ENCODE measurements around the gene DPCD.

Gene DPCD

GRCh38 chr10:101570428-101571270 lies 17.5 kb upstream of the DPCD start:
- peaks cover 9 to 17% of the 10 kb centered on the region in 2 donors for H3K4me1 Mint-ChIP-seq (ENCODE audit: low read depth in 2 of 2)
- H3K36me3 Mint-ChIP-seq (ENCODE audit: insufficient read depth): no peaks in the 10 kb centered on the region
- no peaks in the 10 kb centered on the region for H3K9me3 Mint-ChIP-seq
- H3K4me3 Mint-ChIP-seq: peak overlapping the region; percentile 74 to 77
- H3K27me3 Mint-ChIP-seq: peaks cover 40 to 45% of the 10 kb centered on the region in 2 donors
- ATAC-seq (replicated peaks) (no peak), DNase-seq (no peak)
- H3K27ac Mint-ChIP-seq: peak overlapping the region; percentile 41

- Mint-ChIP-seq H3K4me1 (ENCODE audit: low read depth in 2 of 2) (peaks cover 9 to 14% of the 10 kb centered on the region in 2 donors), H3K27ac (no peak overlapping the region), H3K36me3 (ENCODE audit: insufficient read depth) (no peaks in the 10 kb centered on the region), H3K27me3 (peaks cover 34 to 38% of the 10 kb centered on the region in 2 donors), H3K9me3 (no peaks in the 10 kb centered on the region), H3K4me3 (peak overlapping the region in 1 of 2 donors; percentile 19)
- ATAC-seq (replicated peaks) (no peak), DNase-seq (no peak)
Measured at GRCh38 chr10:101571271-101571925, 16.7 kb upstream of the DPCD start.

GRCh38 chr10:101572126-101572525 lies 16.0 kb upstream of the DPCD start:
- Mint-ChIP-seq H3K4me1 (ENCODE audit: low read depth in 2 of 2) (peaks cover 5 to 12% of the 10 kb centered on the region in 2 donors), H3K27me3 (peaks cover 27 to 30% of the 10 kb centered on the region in 2 donors), H3K9me3 (no peaks in the 10 kb centered on the region), H3K27ac (no peak overlapping the region), H3K36me3 (ENCODE audit: insufficient read depth) (no peaks in the 10 kb centered on the region), H3K4me3 (no peak overlapping the region)
- no peak for ATAC-seq (replicated peaks)
- DNase-seq: no peak

- H3K36me3 Mint-ChIP-seq (ENCODE audit: insufficient read depth): no peaks in the 10 kb centered on the region
- no peak for ATAC-seq (replicated peaks)
- DNase-seq: no peak
- peaks cover 5 to 12% of the 10 kb centered on the region in 2 donors for H3K4me1 Mint-ChIP-seq (ENCODE audit: low read depth in 2 of 2)
- no peak overlapping the region for H3K4me3 Mint-ChIP-seq
- H3K27me3 Mint-ChIP-seq: peaks cover 21 to 24% of the 10 kb centered on the region in 2 donors
- no peak overlapping the region for H3K27ac Mint-ChIP-seq
- H3K9me3 Mint-ChIP-seq: no peaks in the 10 kb centered on the region
Measured at GRCh38 chr10:101572785-101573184, 15.3 kb upstream of the DPCD start.

- H3K27ac Mint-ChIP-seq: peak overlapping the region in 1 of 2 donors; percentile 13
- no peak overlapping the region for H3K4me3 Mint-ChIP-seq
- no peak for ATAC-seq (replicated peaks)
- H3K9me3 Mint-ChIP-seq: no peaks in the 10 kb centered on the region
- H3K4me1 Mint-ChIP-seq (ENCODE audit: low read depth in 2 of 2): peaks cover 5 to 12% of the 10 kb centered on the region in 2 donors
- H3K27me3 Mint-ChIP-seq: peaks cover 9 to 10% of the 10 kb centered on the region in 2 donors
- no peaks in the 10 kb centered on the region for H3K36me3 Mint-ChIP-seq (ENCODE audit: insufficient read depth)
- DNase-seq: no peak
Measured at GRCh38 chr10:101573885-101574753, 14.0 kb upstream of the DPCD start.

- Mint-ChIP-seq H3K27me3 (peaks cover 0 to under 1% of the 10 kb centered on the region in 2 donors), H3K9me3 (no peaks in the 10 kb centered on the region), H3K4me1 (ENCODE audit: low read depth in 2 of 2) (peaks cover 3 to 5% of the 10 kb centered on the region in 2 donors), H3K36me3 (ENCODE audit: insufficient read depth) (no peaks in the 10 kb centered on the region), H3K27ac (no peak overlapping the region), H3K4me3 (no peak overlapping the region)
- DNase-seq (no peak), ATAC-seq (replicated peaks) (no peak)
Measured at GRCh38 chr10:101575091-101575490, 13.0 kb upstream of the DPCD start.

GRCh38 chr10:101575580-101576210 lies 12.4 kb upstream of the DPCD start:
- DNase-seq (no peak), ATAC-seq (replicated peaks) (no peak)
- H3K9me3 Mint-ChIP-seq: no peaks in the 10 kb centered on the region
- H3K36me3 Mint-ChIP-seq (ENCODE audit: insufficient read depth): peaks cover 5% of the 10 kb centered on the region
- H3K27me3 Mint-ChIP-seq: no peaks in the 10 kb centered on the region
- peaks cover under 1% of the 10 kb centered on the region in 2 donors for H3K4me1 Mint-ChIP-seq (ENCODE audit: low read depth in 2 of 2)
- H3K4me3 Mint-ChIP-seq: no peak overlapping the region
- no peak overlapping the region for H3K27ac Mint-ChIP-seq

- H3K4me1 Mint-ChIP-seq (ENCODE audit: low read depth in 2 of 2): no peaks in the 10 kb centered on the region
Measured at GRCh38 chr10:101576211-101576863, 11.8 kb upstream of the DPCD start.

GRCh38 chr10:101577121-101577871 lies 10.8 kb upstream of the DPCD start:
- no peaks in the 10 kb centered on the region for H3K27me3 Mint-ChIP-seq
- DNase-seq (no peak), ATAC-seq (replicated peaks) (no peak)
- H3K4me3 Mint-ChIP-seq: no peak overlapping the region
- peak overlapping the region in 1 of 2 donors; percentile 47 for H3K27ac Mint-ChIP-seq
- H3K9me3 Mint-ChIP-seq: no peaks in the 10 kb centered on the region
- no peaks in the 10 kb centered on the region for H3K4me1 Mint-ChIP-seq (ENCODE audit: low read depth in 2 of 2)
- peaks cover 6% of the 10 kb centered on the region for H3K36me3 Mint-ChIP-seq (ENCODE audit: insufficient read depth)

More at GRCh38 chr10:101576211-101576863, 11.8 kb upstream of the DPCD start:
- no peak for DNase-seq
- no peaks in the 10 kb centered on the region for H3K27me3 Mint-ChIP-seq
- H3K9me3 Mint-ChIP-seq: no peaks in the 10 kb centered on the region
- H3K27ac Mint-ChIP-seq: no peak overlapping the region
- H3K36me3 Mint-ChIP-seq (ENCODE audit: insufficient read depth): peaks cover 6% of the 10 kb centered on the region
- H3K4me3 Mint-ChIP-seq: no peak overlapping the region
- no peak for ATAC-seq (replicated peaks)

- no peak overlapping the region for H3K4me3 Mint-ChIP-seq
- no peak for DNase-seq
- no peaks in the 10 kb centered on the region for H3K27me3 Mint-ChIP-seq
Measured at GRCh38 chr10:101578192-101578591, 9.9 kb upstream of the DPCD start.

GRCh38 chr10:101578803-101579515 lies 9.2 kb upstream of the DPCD start:
- Mint-ChIP-seq H3K4me1 (ENCODE audit: low read depth in 2 of 2) (no peaks in the 10 kb centered on the region), H3K27me3 (no peaks in the 10 kb centered on the region), H3K36me3 (ENCODE audit: insufficient read depth) (peaks cover 6% of the 10 kb centered on the region), H3K9me3 (no peaks in the 10 kb centered on the region), H3K4me3 (no peak overlapping the region), H3K27ac (peak overlapping the region in 1 of 2 donors; percentile 47)
- ATAC-seq (replicated peaks) (no peak), DNase-seq (no peak)

More at GRCh38 chr10:101578192-101578591, 9.9 kb upstream of the DPCD start:
- ATAC-seq (replicated peaks): no peak
- Mint-ChIP-seq H3K4me1 (ENCODE audit: low read depth in 2 of 2) (no peaks in the 10 kb centered on the region), H3K27ac (peak overlapping the region; percentile 47 to 62), H3K9me3 (no peaks in the 10 kb centered on the region), H3K36me3 (ENCODE audit: insufficient read depth) (peaks cover 6% of the 10 kb centered on the region)
